Activated CD4-positive, alpha-beta T cell treated with anti-CD3 and anti-CD28 coated beads, Interleukin-2, amount 10 ng/mL, durations not matched to agents 7 days and 5 days (primary cell): ENCODE data around the gene WDR82. TPM values are rescaled to one million over a fixed set of nuclear protein-coding genes. Genes with fewer than 3 reads are reported as not detected.

Experiments
- CTCF ChIA-PET: fragments of 350-600 bp; sonication (Branson Sonifier 250); formaldehyde crosslinking; loops from one replicate; lab custom pipeline; 2021; ENCODE audit warnings: antibody characterized with exemption; lab: Charles Lee
- POLR2A ChIA-PET: fragments of 350-600 bp; sonication (Branson Sonifier 250); formaldehyde crosslinking; loops from one replicate; lab custom pipeline; 2021; ENCODE audit warnings: antibody characterized with exemption; lab: Charles Lee
- DNase-seq: peaks from one replicate; pipeline ENCODE4 v3.0.0-alpha.2; 2020
- H3K27ac Mint-ChIP-seq: one replicate; pipeline ENCODE4 v1.8.0; 2021; ENCODE audit warnings: mild to moderate bottlenecking, moderate library complexity, mixed read lengths
- H3K27me3 Mint-ChIP-seq: one replicate; pipeline ENCODE4 v1.8.0; 2021; ENCODE audit warnings: mixed read lengths
- H3K36me3 Mint-ChIP-seq: one replicate; pipeline ENCODE4 v1.8.0; 2021; ENCODE audit warnings: low read depth, mixed read lengths
- H3K4me1 Mint-ChIP-seq: one replicate; pipeline ENCODE4 v1.8.0; 2021; ENCODE audit warnings: mixed read lengths
- H3K4me3 Mint-ChIP-seq: one replicate; pipeline ENCODE4 v1.8.0; 2021; ENCODE audit warnings: mild to moderate bottlenecking, moderate library complexity, mixed read lengths
- H3K9me3 Mint-ChIP-seq: one replicate; pipeline ENCODE4 v1.8.0; 2021; ENCODE audit warnings: mixed read lengths
- total RNA-seq, 2 experiments: library from RNA; stranded (reverse); gene quantifications; one replicate each; pipeline ENCODE4 v1.2.3, GENCODE V29; 2021

The WDR82 gene
- total RNA-seq, 2 experiments from 2014 or later = 140 to 143 TPM

GRCh38 chr3:52238193-52238760 is 40.2 kb downstream of the WDR82 start:
- peaks cover 76% of the 10 kb centered on the region for H3K4me1 Mint-ChIP-seq
- H3K27ac Mint-ChIP-seq = peak overlapping the region; percentile 82
- DNase-seq = no peak
- H3K36me3 Mint-ChIP-seq = peaks cover 46% of the 10 kb centered on the region
- H3K9me3 Mint-ChIP-seq = no peaks in the 10 kb centered on the region
- ChIA-PET POLR2A (interaction anchor here (0.8 to 1.1 kb wide), 2 partner anchors 40 to 43 kb away, joined by 3 read pairs; partner anchors contain the start of gene WDR82), CTCF (interaction anchor here (0.7 to 9.6 kb wide), 5 partner anchors 16 to 100 kb away, joined by 3 to 84 read pairs (median 27); partner anchors contain the start of genes TLR9 and WDR82)
- H3K4me3 Mint-ChIP-seq = peak overlapping the region; percentile 86
- H3K27me3 Mint-ChIP-seq = no peaks in the 10 kb centered on the region

- H3K27ac Mint-ChIP-seq = peak overlapping the region; percentile 82
- H3K36me3 Mint-ChIP-seq = peaks cover 47% of the 10 kb centered on the region
- peaks cover 78% of the 10 kb centered on the region for H3K4me1 Mint-ChIP-seq
- H3K9me3 Mint-ChIP-seq = no peaks in the 10 kb centered on the region
- H3K27me3 Mint-ChIP-seq = no peaks in the 10 kb centered on the region
- no peak for DNase-seq
- peak overlapping the region; percentile 86 for H3K4me3 Mint-ChIP-seq
- POLR2A ChIA-PET = no interaction called here
- CTCF ChIA-PET = interaction anchor here (1.2 to 9.6 kb wide), 4 partner anchors 16 to 174 kb away, joined by 3 to 84 read pairs (median 34); partner anchors contain the start of genes TLR9 and WDR82
Measured at GRCh38 chr3:52237657-52238172, 40.7 kb downstream of the WDR82 start.

- peaks cover 81% of the 10 kb centered on the region for H3K4me1 Mint-ChIP-seq
- DNase-seq = no peak
- CTCF ChIA-PET = interaction anchor here (1.2 to 9.6 kb wide), 4 partner anchors 15 to 175 kb away, joined by 3 to 84 read pairs (median 34); partner anchors contain the start of genes TLR9 and WDR82
- peak overlapping the region; percentile 46 for H3K27ac Mint-ChIP-seq
- no peaks in the 10 kb centered on the region for H3K27me3 Mint-ChIP-seq
- peak overlapping the region; percentile 86 for H3K4me3 Mint-ChIP-seq
- no peaks in the 10 kb centered on the region for H3K9me3 Mint-ChIP-seq
- peaks cover 48% of the 10 kb centered on the region for H3K36me3 Mint-ChIP-seq
- POLR2A ChIA-PET = no interaction called here
Measured at GRCh38 chr3:52237006-52237656, 41.3 kb downstream of the WDR82 start.

GRCh38 chr3:52236424-52236886 is 42.0 kb downstream of the WDR82 start:
- peak overlapping the region; percentile 24 for H3K4me3 Mint-ChIP-seq
- H3K27ac Mint-ChIP-seq = peak overlapping the region; percentile 46
- ChIA-PET POLR2A (no interaction called here), CTCF (interaction anchor here (3.1 to 9.6 kb wide), 4 partner anchors 13 to 102 kb away, joined by 10 to 84 read pairs (median 34); partner anchors contain the start of genes TLR9 and WDR82)
- H3K4me1 Mint-ChIP-seq = peaks cover 80% of the 10 kb centered on the region
- H3K36me3 Mint-ChIP-seq = peaks cover 47% of the 10 kb centered on the region
- no peaks in the 10 kb centered on the region for H3K27me3 Mint-ChIP-seq
- no peaks in the 10 kb centered on the region for H3K9me3 Mint-ChIP-seq
- DNase-seq = no peak

GRCh38 chr3:52234516-52235447 is 43.7 kb downstream of the WDR82 start:
- ChIA-PET POLR2A (no interaction called here), CTCF (interaction anchor here (0.8 to 9.6 kb wide), 8 partner anchors 8 to 177 kb away, joined by 3 to 84 read pairs (median 6); partner anchors contain the start of genes TLR9 and WDR82)
- no peak overlapping the region for H3K4me3 Mint-ChIP-seq
- H3K27ac Mint-ChIP-seq = no peak overlapping the region
- H3K27me3 Mint-ChIP-seq = no peaks in the 10 kb centered on the region
- peaks cover 53% of the 10 kb centered on the region for H3K36me3 Mint-ChIP-seq
- H3K4me1 Mint-ChIP-seq = peaks cover 70% of the 10 kb centered on the region
- no peak for DNase-seq
- no peaks in the 10 kb centered on the region for H3K9me3 Mint-ChIP-seq

- H3K4me3 Mint-ChIP-seq = no peak overlapping the region
- no peak for DNase-seq
- ChIA-PET CTCF (interaction anchor here (0.8 to 9.6 kb wide), 7 partner anchors 9 to 104 kb away, joined by 3 to 84 read pairs (median 9); partner anchors contain the start of genes TLR9 and WDR82), POLR2A (no interaction called here)
- H3K27ac Mint-ChIP-seq = peak overlapping the region; percentile 57
- H3K4me1 Mint-ChIP-seq = peaks cover 67% of the 10 kb centered on the region
- peaks cover 55% of the 10 kb centered on the region for H3K36me3 Mint-ChIP-seq
- no peaks in the 10 kb centered on the region for H3K9me3 Mint-ChIP-seq
- no peaks in the 10 kb centered on the region for H3K27me3 Mint-ChIP-seq
Measured at GRCh38 chr3:52233968-52234367, 44.5 kb downstream of the WDR82 start.

- Mint-ChIP-seq H3K9me3 (no peaks in the 10 kb centered on the region), H3K27me3 (no peaks in the 10 kb centered on the region), H3K36me3 (peaks cover 52% of the 10 kb centered on the region), H3K27ac (peak overlapping the region; percentile 25), H3K4me1 (peaks cover 63% of the 10 kb centered on the region), H3K4me3 (no peak overlapping the region)
- DNase-seq = no peak
- CTCF ChIA-PET = interaction anchor here (1.5 to 5.3 kb wide), 10 partner anchors 13 to 215 kb away, joined by 5 to 81 read pairs (median 12); partner anchors contain the start of genes GLYCTK and WDR82
- POLR2A ChIA-PET = no interaction called here
Measured at GRCh38 chr3:52233108-52233591, 45.3 kb downstream of the WDR82 start.

- H3K4me3 Mint-ChIP-seq = no peak overlapping the region
- no peaks in the 10 kb centered on the region for H3K9me3 Mint-ChIP-seq
- peaks cover 51% of the 10 kb centered on the region for H3K36me3 Mint-ChIP-seq
- H3K4me1 Mint-ChIP-seq = peaks cover 60% of the 10 kb centered on the region
- no peaks in the 10 kb centered on the region for H3K27me3 Mint-ChIP-seq
- peak; percentile 49 for DNase-seq
- CTCF ChIA-PET = interaction anchor here (0.9 to 5.3 kb wide), 18 partner anchors 10 to 216 kb away, joined by 3 to 81 read pairs (median 8); partner anchors contain the start of genes GLYCTK and WDR82
- POLR2A ChIA-PET = interaction anchor here (0.6 kb wide), 1 partner anchor 117 kb away, joined by 3 read pairs; no protein-coding TSS in a partner anchor
- H3K27ac Mint-ChIP-seq = peak overlapping the region; percentile 66
Measured at GRCh38 chr3:52232279-52233107, 46.0 kb downstream of the WDR82 start.

GRCh38 chr3:52231502-52232278 is 46.8 kb downstream of the WDR82 start:
- H3K9me3 Mint-ChIP-seq = no peaks in the 10 kb centered on the region
- peak; percentile 78 for DNase-seq
- H3K4me3 Mint-ChIP-seq = peak overlapping the region; percentile 6
- H3K4me1 Mint-ChIP-seq = peaks cover 58% of the 10 kb centered on the region
- no peaks in the 10 kb centered on the region for H3K27me3 Mint-ChIP-seq
- peaks cover 55% of the 10 kb centered on the region for H3K36me3 Mint-ChIP-seq
- POLR2A ChIA-PET = interaction anchor here (0.6 kb wide), 1 partner anchor 117 kb away, joined by 3 read pairs; no protein-coding TSS in a partner anchor
- CTCF ChIA-PET = interaction anchor here (0.7 to 5.3 kb wide), 29 partner anchors 10 to 216 kb away, joined by 3 to 81 read pairs (median 5); partner anchors contain the start of genes GLYCTK and WDR82
- peak overlapping the region; percentile 66 for H3K27ac Mint-ChIP-seq

- Mint-ChIP-seq H3K27me3 (no peaks in the 10 kb centered on the region), H3K4me1 (peaks cover 58% of the 10 kb centered on the region), H3K36me3 (peaks cover 53% of the 10 kb centered on the region), H3K9me3 (no peaks in the 10 kb centered on the region), H3K4me3 (no peak overlapping the region), H3K27ac (no peak overlapping the region)
- DNase-seq = no peak
- CTCF ChIA-PET = interaction anchor here (0.7 to 5.3 kb wide), 27 partner anchors 10 to 154 kb away, joined by 3 to 81 read pairs (median 5); partner anchors contain the start of genes GLYCTK and WDR82
- POLR2A ChIA-PET = no interaction called here
Measured at GRCh38 chr3:52230889-52231499, 47.5 kb downstream of the WDR82 start.
